ES-I3 (cell line): ENCODE results near the gene TTR.

Experiments used
- H3K36me3 ChIP-seq: 2 replicates; pipeline ENCODE4 v1.6.1; 2013; ENCODE audit warnings: mild to moderate bottlenecking, low read length, control low read depth, moderate library complexity; ENCODE audit not compliant: insufficient read depth
- H3K4me1 ChIP-seq: 2 replicates; pipeline ENCODE4 v1.6.1; 2013; ENCODE audit warnings: mild to moderate bottlenecking, control low read depth, low read length; ENCODE audit not compliant: insufficient read depth
- H3K9ac ChIP-seq: 2 replicates; pipeline ENCODE4 v1.6.1; 2013; ENCODE audit warnings: low read depth, mild to moderate bottlenecking, low read length, moderate library complexity
- H3K9me3 ChIP-seq: 2 replicates; pipeline ENCODE4 v1.6.1; 2013; ENCODE audit warnings: mild to moderate bottlenecking, low read length, moderate library complexity; ENCODE audit not compliant: control insufficient read depth, insufficient read depth

The TTR gene

GRCh38 chr18:31566576-31567306 lies 24.9 kb upstream of the TTR start:
- H3K4me1 ChIP-seq, result no peaks in the 10 kb centered on the region
- H3K9ac ChIP-seq, result no peak overlapping the region
- no peaks in the 10 kb centered on the region for H3K36me3 ChIP-seq
- H3K9me3 ChIP-seq, result no peaks in the 10 kb centered on the region

GRCh38 chr18:31572368-31572767 lies 19.3 kb upstream of the TTR start:
- Histone ChIP-seq H3K9ac (no peak overlapping the region), H3K9me3 (no peaks in the 10 kb centered on the region), H3K36me3 (no peaks in the 10 kb centered on the region), H3K4me1 (no peaks in the 10 kb centered on the region)

GRCh38 chr18:31573051-31573450 lies 18.6 kb upstream of the TTR start:
- Histone ChIP-seq H3K36me3 (no peaks in the 10 kb centered on the region), H3K9me3 (no peaks in the 10 kb centered on the region), H3K9ac (no peak overlapping the region), H3K4me1 (no peaks in the 10 kb centered on the region)

- Histone ChIP-seq H3K4me1 (no peaks in the 10 kb centered on the region), H3K36me3 (no peaks in the 10 kb centered on the region), H3K9me3 (no peaks in the 10 kb centered on the region), H3K9ac (no peak overlapping the region)
Observed at GRCh38 chr18:31574359-31574758, 17.3 kb upstream of the TTR start.

GRCh38 chr18:31575515-31576257 lies 16.0 kb upstream of the TTR start:
- Histone ChIP-seq H3K36me3 (no peaks in the 10 kb centered on the region), H3K9me3 (no peaks in the 10 kb centered on the region), H3K9ac (no peak overlapping the region), H3K4me1 (no peaks in the 10 kb centered on the region)

GRCh38 chr18:31576670-31577069 lies 15.0 kb upstream of the TTR start:
- H3K9ac ChIP-seq, result no peak overlapping the region

GRCh38 chr18:31577195-31577594 lies 14.5 kb upstream of the TTR start:
- H3K9me3 ChIP-seq, result no peaks in the 10 kb centered on the region
- H3K4me1 ChIP-seq, result peaks cover 5% of the 10 kb centered on the region; the same call in 1 of the 2 replicates
- no peaks in the 10 kb centered on the region for H3K36me3 ChIP-seq
- no peak overlapping the region for H3K9ac ChIP-seq

More at GRCh38 chr18:31576670-31577069, 15.0 kb upstream of the TTR start:
- H3K36me3 ChIP-seq, result no peaks in the 10 kb centered on the region
- H3K9me3 ChIP-seq, result no peaks in the 10 kb centered on the region
- peaks cover 1% of the 10 kb centered on the region; the same call in 1 of the 2 replicates for H3K4me1 ChIP-seq

- Histone ChIP-seq H3K4me1 (peaks cover 5% of the 10 kb centered on the region; the same call in 1 of the 2 replicates), H3K9ac (no peak overlapping the region), H3K9me3 (no peaks in the 10 kb centered on the region), H3K36me3 (no peaks in the 10 kb centered on the region)
Observed at GRCh38 chr18:31578126-31578525, 13.6 kb upstream of the TTR start.

GRCh38 chr18:31579375-31579774 lies 12.3 kb upstream of the TTR start:
- Histone ChIP-seq H3K9ac (no peak overlapping the region), H3K4me1 (peaks cover 5% of the 10 kb centered on the region; the same call in 1 of the 2 replicates), H3K9me3 (no peaks in the 10 kb centered on the region), H3K36me3 (no peaks in the 10 kb centered on the region)

- Histone ChIP-seq H3K36me3 (no peaks in the 10 kb centered on the region), H3K4me1 (peaks cover 5% of the 10 kb centered on the region; the same call in 1 of the 2 replicates), H3K9me3 (no peaks in the 10 kb centered on the region), H3K9ac (no peak overlapping the region)
Observed at GRCh38 chr18:31581498-31582197, 10.0 kb upstream of the TTR start.

GRCh38 chr18:31583185-31583854 lies 8.4 kb upstream of the TTR start:
- peaks cover 5% of the 10 kb centered on the region; the same call in 1 of the 2 replicates for H3K4me1 ChIP-seq
- no peaks in the 10 kb centered on the region for H3K36me3 ChIP-seq
- H3K9me3 ChIP-seq, result no peaks in the 10 kb centered on the region
- H3K9ac ChIP-seq, result no peak overlapping the region

GRCh38 chr18:31585991-31586390 lies 5.7 kb upstream of the TTR start:
- peaks cover 5% of the 10 kb centered on the region; the same call in 1 of the 2 replicates for H3K4me1 ChIP-seq
- H3K9me3 ChIP-seq, result no peaks in the 10 kb centered on the region
- H3K36me3 ChIP-seq, result no peaks in the 10 kb centered on the region
- H3K9ac ChIP-seq, result no peak overlapping the region

GRCh38 chr18:31586616-31587015 lies 5.1 kb upstream of the TTR start:
- H3K4me1 ChIP-seq, result peaks cover 4% of the 10 kb centered on the region; the same call in 1 of the 2 replicates
- no peak overlapping the region for H3K9ac ChIP-seq
- no peaks in the 10 kb centered on the region for H3K9me3 ChIP-seq
- no peaks in the 10 kb centered on the region for H3K36me3 ChIP-seq

GRCh38 chr18:31587529-31587928 lies 4.1 kb upstream of the TTR start:
- no peaks in the 10 kb centered on the region for H3K9me3 ChIP-seq
- no peaks in the 10 kb centered on the region for H3K36me3 ChIP-seq
- no peaks in the 10 kb centered on the region for H3K4me1 ChIP-seq
- no peak overlapping the region for H3K9ac ChIP-seq
